NCI-H510A (cell line): ENCODE data around the gene FMN1.

Experiments
- DNase-seq: peaks from one replicate; lab custom pipeline; 2025; lab: John Stamatoyannopoulos, UW

FMN1 gene

DNA sequence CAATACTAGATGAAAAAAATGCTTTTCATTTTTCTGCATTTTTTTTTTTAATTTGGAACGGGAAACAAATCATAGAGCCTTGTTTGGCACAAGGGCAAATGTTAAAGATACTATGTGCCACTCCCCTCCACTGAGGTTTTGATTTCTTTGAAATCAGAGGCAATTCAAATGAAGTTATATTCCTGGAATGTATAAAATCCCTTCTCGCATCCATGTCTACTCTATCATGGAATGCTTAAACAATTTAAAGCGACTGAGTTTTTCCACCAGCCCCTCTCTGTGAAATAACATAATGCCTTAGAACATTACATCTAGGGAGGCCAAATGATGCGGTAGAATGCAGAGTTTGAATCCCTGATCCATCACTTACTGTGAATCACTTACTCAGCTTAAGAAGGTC lies 69.7 kb downstream of the FMN1 start:
- DNase-seq, result no peak

- no peak for DNase-seq
Measured at GRCh38 chr15:33124279-33124678, 70.2 kb downstream of the FMN1 start.

DNA sequence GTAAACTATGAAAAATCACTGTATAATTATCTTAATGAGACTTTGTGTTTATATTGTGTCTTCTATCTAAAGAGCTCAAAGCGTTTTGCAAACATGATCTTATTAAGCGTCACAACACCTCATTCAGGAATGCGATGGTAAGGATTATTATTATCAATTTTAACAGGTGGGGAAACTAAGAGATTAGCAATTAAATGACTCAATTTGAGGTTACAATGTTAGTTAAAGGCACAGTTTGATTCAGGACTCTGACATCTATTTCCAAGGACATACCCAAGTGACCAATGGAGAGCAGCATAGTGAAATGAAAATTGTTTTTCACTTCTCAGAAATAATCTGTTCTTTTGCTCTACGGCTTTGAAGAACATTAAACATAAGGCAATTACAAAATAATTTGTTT lies 74.6 kb downstream of the FMN1 start:
- DNase-seq, result no peak

GRCh38 chr15:33119273-33119672 lies 75.2 kb downstream of the FMN1 start:
- no peak for DNase-seq

DNA sequence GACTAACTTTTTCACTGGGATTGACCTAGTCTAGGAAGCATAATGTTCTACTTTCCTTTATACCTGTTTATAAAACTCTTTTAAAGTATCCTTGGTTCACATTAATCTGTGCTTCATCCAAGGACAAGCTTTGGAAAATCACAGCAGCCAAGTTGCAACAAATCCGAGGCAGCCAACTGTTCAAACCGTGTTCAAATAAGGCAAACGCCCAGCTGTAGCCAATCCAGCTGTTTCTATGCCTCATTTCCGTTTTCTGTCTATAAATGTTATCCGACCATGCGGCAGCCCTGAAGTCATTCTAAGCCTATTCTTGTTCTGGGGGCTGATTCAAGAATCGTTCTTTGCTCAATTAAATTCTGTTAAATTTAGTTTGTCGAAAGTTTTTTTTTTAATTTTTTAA lies 78.3 kb downstream of the FMN1 start:
- no peak for DNase-seq

GRCh38 chr15:33115191-33115861 lies 79.2 kb downstream of the FMN1 start:
- DNase-seq, result no peak

GRCh38 chr15:33114374-33114717 lies 80.2 kb downstream of the FMN1 start:
- no peak for DNase-seq

- no peak for DNase-seq
Measured at GRCh38 chr15:33113666-33114373, 80.7 kb downstream of the FMN1 start.

DNA sequence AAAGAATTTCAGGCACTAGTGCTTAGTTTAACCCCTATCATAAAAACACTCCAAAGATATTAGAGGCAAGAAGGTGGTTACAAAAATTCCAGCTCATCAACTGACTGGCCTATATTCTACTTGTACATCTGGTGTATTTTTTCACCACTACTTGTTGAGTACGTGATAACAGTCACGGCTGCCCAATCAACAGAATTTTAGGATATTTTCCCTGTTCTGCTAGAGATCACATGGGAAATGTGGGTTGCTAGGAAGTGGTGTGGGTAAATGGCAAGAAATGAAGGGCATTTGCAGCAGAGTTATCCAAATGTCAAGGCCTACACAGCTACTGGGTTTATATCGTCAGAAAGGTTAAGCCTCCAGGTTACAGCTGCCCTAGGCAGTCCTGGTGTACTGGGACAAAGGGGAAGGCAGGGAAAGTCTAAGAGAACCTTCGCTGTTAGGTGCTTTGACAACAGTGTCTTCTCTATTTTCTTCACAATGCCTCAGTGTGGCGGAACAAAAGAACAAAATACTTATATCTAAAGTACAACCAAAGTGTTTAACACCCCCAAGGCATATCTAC lies 81.9 kb downstream of the FMN1 start:
- no peak for DNase-seq

GRCh38 chr15:33111041-33111451 lies 83.5 kb downstream of the FMN1 start:
- no peak for DNase-seq

DNA sequence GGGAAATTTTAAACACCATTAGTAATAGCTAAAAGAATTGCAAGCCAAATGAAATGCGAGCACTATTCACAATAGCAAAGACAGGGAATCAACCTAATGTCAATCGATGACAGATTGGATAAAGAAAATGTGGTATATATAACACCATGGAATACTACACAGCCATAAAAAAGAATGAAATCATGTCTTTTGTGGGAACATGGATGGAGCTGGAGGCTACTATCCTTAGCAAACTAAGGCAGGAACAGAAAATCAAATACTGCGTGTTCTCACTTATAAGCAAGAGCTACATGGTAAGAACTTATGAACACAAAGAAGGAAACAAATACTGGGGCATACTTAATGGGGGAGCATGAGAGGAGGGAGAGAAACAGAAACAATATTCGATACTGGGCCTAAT lies 85.2 kb downstream of the FMN1 start:
- no peak for DNase-seq

DNA sequence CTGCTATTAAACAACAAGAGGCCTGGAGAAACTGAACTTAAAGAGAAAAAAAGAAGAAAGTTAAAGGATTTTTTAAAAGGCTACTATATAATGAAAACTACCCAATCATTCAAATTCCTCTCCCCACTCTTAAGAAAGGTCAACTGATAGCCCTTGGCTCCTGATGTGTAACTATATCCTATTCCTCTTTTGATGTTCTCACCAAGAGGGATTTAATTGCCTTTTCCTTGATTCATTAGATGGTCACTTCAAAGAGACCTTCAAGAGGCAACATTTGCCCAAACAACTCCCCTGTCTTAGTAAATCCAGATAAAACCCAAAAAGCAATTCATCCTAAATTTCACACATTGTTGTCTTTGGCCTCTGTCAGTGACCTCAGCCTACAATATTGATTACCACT lies 86.0 kb downstream of the FMN1 start:
- no peak for DNase-seq

DNA sequence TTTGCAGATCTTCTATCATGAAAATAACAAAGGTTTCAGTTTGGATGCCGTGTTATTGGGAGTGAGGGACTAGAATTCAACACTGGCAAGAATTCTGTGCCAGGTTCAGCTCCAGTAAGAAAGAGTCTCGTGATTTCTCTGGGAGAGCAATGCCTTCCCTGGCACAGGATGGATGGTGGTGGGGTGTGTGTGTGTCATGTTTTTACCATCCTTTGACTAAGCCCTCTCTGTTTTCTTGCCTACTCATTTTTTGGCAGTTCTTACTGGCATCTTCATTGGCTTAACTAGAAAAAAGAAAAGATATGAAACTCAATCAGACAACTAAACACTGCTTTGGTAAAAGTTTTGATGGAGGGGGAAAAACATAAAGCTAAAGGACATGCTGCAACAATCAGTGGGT lies 86.6 kb downstream of the FMN1 start:
- DNase-seq, result no peak

DNA sequence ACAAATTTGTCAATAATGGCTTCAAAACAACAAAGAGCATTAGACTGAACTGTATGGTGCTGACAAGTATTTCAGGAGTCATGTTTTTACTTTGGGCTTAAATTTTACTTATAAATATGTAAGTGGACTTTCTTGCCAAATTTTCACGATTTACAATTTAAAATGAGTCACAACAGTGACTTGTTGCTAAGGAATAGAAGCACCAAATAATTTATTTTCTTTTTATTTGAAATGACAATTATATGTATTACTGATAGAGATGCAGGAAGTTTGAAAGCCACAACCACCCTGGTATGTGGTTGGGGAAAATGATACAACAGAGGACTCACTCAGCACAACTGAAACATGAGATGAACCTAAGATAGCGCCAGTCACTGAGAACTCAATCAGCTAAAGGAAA lies 90.3 kb downstream of the FMN1 start:
- DNase-seq, result no peak

DNA sequence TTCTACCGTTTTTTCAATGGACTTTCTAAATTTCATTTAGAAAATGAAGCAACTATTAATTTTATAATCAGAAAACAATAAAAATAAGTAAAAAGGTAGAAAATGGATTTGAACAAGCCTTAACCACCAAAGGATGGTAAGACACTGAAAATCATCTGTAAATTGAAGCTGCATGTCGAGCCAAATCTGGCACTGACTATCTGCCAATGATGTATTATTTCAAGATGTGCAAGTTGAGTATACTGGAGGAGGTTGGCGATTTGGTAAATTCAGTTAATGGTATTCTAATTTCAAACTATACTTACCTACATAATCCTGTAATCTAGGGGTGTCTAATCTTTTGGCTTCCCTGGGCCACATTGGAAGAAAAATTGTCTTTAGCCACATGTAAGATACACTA lies 93.5 kb downstream of the FMN1 start:
- DNase-seq, result no peak

- DNase-seq, result no peak
Measured at GRCh38 chr15:33100314-33100713, 94.2 kb downstream of the FMN1 start.

- DNase-seq, result no peak
Measured at GRCh38 chr15:33099739-33100138, 94.8 kb downstream of the FMN1 start.

DNA sequence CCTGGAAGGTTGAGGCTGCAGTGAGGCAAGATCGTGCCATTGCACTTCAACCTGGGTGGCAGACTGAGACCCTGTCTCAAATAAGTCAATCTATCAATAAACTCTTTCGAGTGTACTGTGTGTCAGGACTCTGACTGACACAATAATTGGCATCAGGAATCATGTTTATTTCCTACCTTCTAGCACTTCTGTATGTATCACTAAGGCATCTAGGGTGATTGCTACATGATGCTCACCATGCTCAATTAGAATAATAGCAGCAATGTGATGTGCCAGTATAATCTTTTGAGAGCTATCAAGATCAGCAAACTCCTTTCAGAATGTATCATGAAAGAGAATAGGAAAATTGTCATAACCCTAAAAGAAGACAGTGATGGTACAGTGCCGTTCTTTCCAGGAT lies 95.3 kb downstream of the FMN1 start:
- DNase-seq, result no peak

GRCh38 chr15:33098094-33099058 lies 96.1 kb downstream of the FMN1 start:
- no peak for DNase-seq

- DNase-seq, result no peak
Measured at GRCh38 chr15:33096134-33096533, 98.4 kb downstream of the FMN1 start.

DNA sequence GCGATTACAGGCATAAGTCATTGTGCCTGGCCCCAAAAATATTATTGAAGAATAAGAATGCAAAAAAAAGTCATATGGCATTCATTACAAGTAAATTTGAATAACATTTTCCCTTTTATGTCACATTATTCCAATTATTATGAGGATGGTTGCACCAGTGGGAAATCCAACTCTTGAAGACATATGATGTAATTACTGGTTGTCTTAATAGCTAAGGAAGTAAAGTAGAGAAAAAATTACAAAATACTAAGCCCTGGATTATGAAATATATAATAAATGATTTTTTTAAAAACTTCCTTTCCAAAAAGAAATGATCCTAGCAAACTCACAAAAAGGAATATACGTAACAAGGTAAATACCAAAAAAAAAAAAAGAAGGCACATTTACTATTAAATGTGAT lies 98.9 kb downstream of the FMN1 start:
- DNase-seq, result no peak

- DNase-seq, result no peak
Measured at GRCh38 chr15:33094336-33094735, 100.2 kb downstream of the FMN1 start.

DNA sequence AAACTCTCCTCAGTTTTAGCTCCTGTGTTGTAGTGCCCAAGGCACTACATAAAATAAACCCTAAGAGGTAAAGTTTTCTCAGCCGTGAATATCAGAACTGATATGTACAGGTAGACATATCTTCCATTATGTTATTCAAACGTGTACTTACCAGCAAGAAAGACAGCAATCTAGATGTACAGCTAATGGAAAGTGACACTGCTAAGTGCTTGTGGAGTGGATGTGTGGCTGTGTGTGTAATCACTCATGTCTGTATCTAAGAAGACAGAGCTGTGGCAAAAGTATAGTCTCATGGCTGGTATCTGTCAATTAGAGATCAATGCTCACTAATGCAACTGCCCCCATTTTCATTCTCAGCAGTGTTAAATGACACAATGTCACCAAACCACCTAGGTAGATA lies 101.3 kb downstream of the FMN1 start:
- no peak for DNase-seq
